VCaP (cell line): ENCODE measurements around the gene GPSM1.

ENCODE experiments used
- H3K27ac ChIP-seq: fragments of 450-650 bp; 2 replicates; pipeline ENCODE4 v1.5.1; 2017
- TF ChIP-seq, protein P1 (sequence below): fragments of 450-650 bp; conservative IDR thresholded peaks from 2 replicates; pipeline ENCODE4 v1.5.1; 2017; ENCODE audit warnings: mild to moderate bottlenecking, moderate library complexity

The GPSM1 gene

GRCh38 chr9:136376457-136376856 lies 49.1 kb downstream of the GPSM1 start:
- H3K27ac ChIP-seq = no peak overlapping the region
- TF ChIP-seq, protein P1, sequence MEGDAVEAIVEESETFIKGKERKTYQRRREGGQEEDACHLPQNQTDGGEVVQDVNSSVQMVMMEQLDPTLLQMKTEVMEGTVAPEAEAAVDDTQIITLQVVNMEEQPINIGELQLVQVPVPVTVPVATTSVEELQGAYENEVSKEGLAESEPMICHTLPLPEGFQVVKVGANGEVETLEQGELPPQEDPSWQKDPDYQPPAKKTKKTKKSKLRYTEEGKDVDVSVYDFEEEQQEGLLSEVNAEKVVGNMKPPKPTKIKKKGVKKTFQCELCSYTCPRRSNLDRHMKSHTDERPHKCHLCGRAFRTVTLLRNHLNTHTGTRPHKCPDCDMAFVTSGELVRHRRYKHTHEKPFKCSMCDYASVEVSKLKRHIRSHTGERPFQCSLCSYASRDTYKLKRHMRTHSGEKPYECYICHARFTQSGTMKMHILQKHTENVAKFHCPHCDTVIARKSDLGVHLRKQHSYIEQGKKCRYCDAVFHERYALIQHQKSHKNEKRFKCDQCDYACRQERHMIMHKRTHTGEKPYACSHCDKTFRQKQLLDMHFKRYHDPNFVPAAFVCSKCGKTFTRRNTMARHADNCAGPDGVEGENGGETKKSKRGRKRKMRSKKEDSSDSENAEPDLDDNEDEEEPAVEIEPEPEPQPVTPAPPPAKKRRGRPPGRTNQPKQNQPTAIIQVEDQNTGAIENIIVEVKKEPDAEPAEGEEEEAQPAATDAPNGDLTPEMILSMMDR = no peak

GRCh38 chr9:136377341-136378169 lies 50.2 kb downstream of the GPSM1 start:
- H3K27ac ChIP-seq = no peak overlapping the region
- TF ChIP-seq, protein P1 = no peak

DNA sequence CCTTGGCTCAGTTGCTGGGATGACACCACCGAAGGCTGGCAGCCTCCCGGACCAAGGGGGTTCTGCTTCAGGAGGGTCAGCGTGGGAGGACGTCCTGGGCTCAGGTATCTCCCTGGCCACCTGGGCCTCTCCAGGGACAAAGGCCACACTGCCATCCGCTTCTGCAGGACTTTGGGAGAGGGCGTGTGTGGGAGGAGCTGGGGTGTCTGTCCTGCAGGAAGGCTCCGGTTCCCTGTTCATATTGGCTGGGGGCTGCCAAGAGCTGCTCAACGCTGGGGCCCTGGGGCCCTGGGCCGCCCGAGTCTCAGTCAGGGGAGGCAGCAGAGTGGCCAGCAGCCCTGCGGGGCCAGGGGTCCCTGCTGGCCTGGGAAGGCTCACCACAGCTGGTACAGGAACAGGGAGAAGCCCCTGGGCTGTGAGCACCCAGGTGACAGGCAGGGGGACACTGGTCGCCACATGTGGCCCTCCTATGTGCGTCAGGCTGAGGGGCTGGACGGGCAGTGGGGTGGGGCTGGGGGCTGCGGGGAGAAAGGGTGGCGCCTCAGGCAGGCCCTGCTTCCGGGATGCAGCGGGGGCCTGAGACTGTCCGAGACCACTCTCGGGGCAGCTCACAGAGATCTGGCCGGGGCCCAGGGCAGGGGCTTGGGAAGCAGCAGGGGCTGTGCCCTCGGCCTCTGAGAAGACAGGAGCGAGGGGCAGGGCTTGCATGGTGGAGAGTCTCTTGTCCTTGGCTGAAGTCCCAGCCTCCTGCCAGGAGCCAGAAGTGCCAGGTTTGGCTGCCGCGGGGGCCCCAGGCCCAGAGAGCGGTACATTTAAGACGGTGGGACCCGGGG lies 51.0 kb downstream of the GPSM1 start:
- TF ChIP-seq, protein P1 = no peak
- no peak overlapping the region for H3K27ac ChIP-seq

GRCh38 chr9:136379003-136379287 lies 51.6 kb downstream of the GPSM1 start:
- H3K27ac ChIP-seq = no peak overlapping the region
- TF ChIP-seq, protein P1 = no peak

DNA sequence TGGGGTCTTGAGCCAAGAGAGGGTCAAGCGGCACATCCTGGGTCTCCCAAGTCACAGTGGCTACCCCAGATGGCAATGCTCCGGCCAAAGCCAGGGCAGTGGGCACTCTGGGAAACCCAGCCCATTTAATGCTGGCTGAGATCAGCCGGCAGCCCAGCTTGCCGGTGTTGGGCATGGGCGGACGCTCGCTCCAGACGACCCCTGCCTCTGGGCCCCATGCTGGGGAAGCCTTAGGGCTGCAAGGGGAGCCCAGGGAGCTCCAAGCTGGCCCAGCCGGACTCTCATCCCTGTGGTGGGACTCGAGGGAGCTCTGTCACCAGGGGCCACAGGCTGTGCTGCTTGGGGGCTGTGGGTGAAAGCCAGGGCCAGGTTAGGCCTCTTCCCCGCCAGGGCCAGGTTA lies 52.1 kb downstream of the GPSM1 start:
- no peak overlapping the region for H3K27ac ChIP-seq
- TF ChIP-seq, protein P1 = no peak

- no peak overlapping the region for H3K27ac ChIP-seq
- TF ChIP-seq, protein P1 = no peak
Measured at GRCh38 chr9:136379891-136380290, 52.6 kb downstream of the GPSM1 start.

DNA sequence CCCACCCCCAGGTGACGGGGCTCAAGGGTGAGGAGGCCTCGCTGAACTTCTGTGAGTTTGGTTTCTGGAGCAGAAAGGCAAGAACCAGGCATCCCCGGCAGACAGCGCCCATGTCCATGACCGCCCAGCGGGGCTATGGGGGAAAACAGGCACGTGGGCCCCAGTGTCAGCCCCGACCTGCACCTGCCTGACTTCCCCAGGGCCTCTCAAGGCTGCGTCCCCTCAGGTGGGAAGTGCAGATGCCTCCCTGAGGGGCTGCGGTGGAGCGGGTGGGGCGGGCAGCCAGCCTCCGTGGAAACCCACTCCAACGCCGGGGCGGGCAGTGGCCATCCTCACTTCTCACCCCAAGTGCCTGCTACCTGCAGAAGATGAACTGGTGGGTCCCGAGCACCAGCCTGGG lies 53.0 kb downstream of the GPSM1 start:
- H3K27ac ChIP-seq = no peak overlapping the region
- TF ChIP-seq, protein P1 = no peak
